RWPE1 (cell line): Measurements from ENCODE around the gene ATP2B3.

ENCODE experiments used
- CTCF ChIA-PET: fragments of 350-600 bp; sonication (Branson Sonifier 250); formaldehyde crosslinking; extraction: SDS; loops from one replicate; lab custom pipeline; 2021; lab: Yijun Ruan, JAX
- POLR2A ChIA-PET: fragments of 400-600 bp; formaldehyde crosslinking; extraction: SDS; loops from one replicate; lab custom pipeline; 2020; ENCODE audit warnings: antibody characterized with exemption; ENCODE audit not compliant: low non-redundant PET; lab: Yijun Ruan, JAX
- DNase-seq: peaks from one replicate; pipeline ENCODE4 v3.0.0; 2012; ENCODE audit warnings: low spot score
- H3K27ac ChIP-seq: fragments of 450-650 bp; 2 replicates; pipeline ENCODE4 v1.5.1; 2017
- TF ChIP-seq, protein P1 (sequence below): fragments of 450-650 bp; conservative IDR thresholded peaks from 2 replicates; pipeline ENCODE4 v1.5.1; 2017; ENCODE audit warnings: low read depth, mild to moderate bottlenecking

The ATP2B3 gene

DNA sequence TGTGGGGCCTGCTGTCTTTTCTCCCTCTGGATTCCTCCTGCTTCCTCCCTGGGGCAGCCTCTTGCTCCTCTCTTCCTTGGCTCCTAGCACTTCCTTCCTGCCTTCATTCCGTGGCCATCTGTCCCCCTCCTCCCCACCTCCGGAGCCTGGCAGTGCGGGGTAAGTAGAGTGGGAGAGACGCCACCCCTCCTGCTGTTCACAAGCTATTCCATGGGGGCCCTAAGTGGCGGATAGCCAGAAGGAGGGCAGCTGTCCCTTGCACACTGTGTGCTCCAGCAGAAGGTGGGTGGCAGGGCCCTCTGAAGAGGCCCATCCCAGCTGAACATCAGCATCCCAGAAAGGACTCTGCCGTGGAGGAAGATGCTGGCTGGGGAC is 54.1 kb downstream of the ATP2B3 start:
- TF ChIP-seq, protein P1, sequence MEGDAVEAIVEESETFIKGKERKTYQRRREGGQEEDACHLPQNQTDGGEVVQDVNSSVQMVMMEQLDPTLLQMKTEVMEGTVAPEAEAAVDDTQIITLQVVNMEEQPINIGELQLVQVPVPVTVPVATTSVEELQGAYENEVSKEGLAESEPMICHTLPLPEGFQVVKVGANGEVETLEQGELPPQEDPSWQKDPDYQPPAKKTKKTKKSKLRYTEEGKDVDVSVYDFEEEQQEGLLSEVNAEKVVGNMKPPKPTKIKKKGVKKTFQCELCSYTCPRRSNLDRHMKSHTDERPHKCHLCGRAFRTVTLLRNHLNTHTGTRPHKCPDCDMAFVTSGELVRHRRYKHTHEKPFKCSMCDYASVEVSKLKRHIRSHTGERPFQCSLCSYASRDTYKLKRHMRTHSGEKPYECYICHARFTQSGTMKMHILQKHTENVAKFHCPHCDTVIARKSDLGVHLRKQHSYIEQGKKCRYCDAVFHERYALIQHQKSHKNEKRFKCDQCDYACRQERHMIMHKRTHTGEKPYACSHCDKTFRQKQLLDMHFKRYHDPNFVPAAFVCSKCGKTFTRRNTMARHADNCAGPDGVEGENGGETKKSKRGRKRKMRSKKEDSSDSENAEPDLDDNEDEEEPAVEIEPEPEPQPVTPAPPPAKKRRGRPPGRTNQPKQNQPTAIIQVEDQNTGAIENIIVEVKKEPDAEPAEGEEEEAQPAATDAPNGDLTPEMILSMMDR, result no peak
- CTCF ChIA-PET, result no interaction called here
- POLR2A ChIA-PET, result no interaction called here

DNA sequence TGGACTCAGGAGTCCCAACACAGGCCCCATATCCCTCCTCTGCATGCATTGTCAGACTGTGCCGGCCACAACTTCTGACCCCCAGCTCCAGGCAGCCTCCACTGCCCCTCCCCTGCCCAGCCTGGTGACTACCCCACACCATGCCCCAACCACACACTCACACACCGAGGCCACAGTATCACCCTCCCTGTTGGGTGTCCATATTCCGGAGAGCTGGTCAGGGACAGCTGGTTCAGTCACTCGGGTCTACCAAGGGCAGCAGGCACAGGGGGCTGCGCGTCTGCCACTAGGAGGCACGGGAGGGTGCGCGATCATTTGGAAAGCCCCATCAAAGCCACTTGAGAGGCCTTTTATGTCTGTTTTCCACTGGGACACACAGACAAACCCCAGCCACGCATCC is 55.2 kb downstream of the ATP2B3 start:
- no peak for DNase-seq
- CTCF ChIA-PET, result interaction anchor here (0.7 kb wide), 1 partner anchor 9 kb away, joined by 3 read pairs; no protein-coding TSS in a partner anchor
- POLR2A ChIA-PET, result no interaction called here
- TF ChIP-seq, protein P1, result no peak
- no peak overlapping the region for H3K27ac ChIP-seq

More for the DNA sequence above, 54.1 kb downstream of the ATP2B3 start:
- DNase-seq, result no peak
- H3K27ac ChIP-seq, result no peak overlapping the region

DNA sequence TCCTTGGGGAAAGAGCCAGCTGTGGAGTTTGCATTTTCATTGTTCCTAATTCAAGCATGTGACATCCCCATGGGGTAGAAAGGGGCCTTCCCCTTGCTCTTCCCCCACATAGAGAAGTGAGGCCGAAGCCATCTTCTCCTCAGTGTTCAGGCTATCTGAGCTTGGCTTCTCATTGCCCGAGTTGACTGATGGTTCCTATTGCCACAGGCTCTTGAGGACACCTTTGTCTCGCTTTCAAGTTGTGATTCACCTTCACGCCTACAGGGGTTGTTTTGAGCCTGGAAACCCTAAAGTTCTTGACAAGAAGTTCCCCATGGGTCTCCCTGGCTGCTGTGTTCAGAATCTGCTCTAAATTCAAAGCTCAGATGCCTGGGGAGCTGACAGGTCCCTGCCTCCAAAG is 56.5 kb downstream of the ATP2B3 start:
- no peak overlapping the region for H3K27ac ChIP-seq
- CTCF ChIA-PET, result no interaction called here
- TF ChIP-seq, protein P1, result no peak
- POLR2A ChIA-PET, result no interaction called here
- no peak for DNase-seq

DNA sequence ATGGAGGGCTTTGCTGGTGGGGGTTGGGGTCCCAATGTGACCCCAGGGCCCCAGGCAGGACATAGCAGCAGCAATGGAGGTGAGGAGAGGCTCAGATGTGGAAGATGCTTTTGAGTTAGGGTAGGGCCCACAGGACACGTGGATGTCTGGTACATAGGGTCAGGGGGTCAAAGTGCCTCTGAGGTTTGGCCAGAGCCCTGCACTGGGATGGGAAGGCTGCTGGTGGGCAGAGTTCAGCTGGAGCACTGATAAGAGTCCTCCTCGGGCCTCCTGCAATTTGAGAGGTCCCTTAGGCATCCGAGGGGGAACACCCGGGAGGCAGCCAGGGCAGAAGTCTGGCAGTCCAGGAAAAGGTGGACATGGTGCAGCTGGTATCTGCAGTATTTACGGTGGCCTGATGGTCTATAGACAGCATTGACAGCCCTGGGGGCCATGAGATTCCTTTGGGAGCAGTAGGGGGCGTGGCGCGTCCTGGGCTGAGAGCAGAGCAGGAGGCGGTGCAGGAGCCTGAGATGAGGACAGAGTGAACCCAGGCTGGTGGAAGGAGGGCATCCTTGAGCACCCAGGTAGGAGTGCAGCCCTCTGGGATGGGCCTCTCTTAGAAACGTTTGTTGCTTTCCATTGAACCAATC is 58.9 kb downstream of the ATP2B3 start:
- TF ChIP-seq, protein P1, result no peak
- ChIA-PET CTCF (no interaction called here), POLR2A (no interaction called here)
- H3K27ac ChIP-seq, result no peak overlapping the region
- no peak for DNase-seq

DNA sequence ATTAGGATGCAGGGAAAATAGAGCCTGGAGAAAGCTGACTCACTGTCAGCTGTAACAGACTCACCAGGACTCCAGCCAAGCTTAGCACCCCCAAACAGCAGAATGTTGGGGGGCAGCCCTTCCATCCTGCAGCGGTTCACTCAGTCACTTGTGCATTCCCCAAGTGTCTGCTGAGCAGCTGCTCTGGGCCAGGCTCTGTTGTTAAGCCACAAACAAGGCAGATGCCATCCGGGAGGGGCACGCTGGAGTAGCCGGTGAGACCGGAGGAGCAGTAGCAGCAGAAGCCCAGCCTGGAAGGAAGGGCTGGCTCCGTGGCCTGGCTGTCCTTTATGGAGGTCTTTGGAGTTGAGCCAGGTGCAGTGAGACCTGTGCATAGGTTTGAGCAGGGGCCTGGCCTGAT is 59.5 kb downstream of the ATP2B3 start:
- no peak overlapping the region for H3K27ac ChIP-seq
- ChIA-PET POLR2A (no interaction called here), CTCF (interaction anchor here (0.5 kb wide), 1 partner anchor 37 kb away, joined by 5 read pairs; no protein-coding TSS in a partner anchor)
- DNase-seq, result no peak
- TF ChIP-seq, protein P1, result no peak

DNA sequence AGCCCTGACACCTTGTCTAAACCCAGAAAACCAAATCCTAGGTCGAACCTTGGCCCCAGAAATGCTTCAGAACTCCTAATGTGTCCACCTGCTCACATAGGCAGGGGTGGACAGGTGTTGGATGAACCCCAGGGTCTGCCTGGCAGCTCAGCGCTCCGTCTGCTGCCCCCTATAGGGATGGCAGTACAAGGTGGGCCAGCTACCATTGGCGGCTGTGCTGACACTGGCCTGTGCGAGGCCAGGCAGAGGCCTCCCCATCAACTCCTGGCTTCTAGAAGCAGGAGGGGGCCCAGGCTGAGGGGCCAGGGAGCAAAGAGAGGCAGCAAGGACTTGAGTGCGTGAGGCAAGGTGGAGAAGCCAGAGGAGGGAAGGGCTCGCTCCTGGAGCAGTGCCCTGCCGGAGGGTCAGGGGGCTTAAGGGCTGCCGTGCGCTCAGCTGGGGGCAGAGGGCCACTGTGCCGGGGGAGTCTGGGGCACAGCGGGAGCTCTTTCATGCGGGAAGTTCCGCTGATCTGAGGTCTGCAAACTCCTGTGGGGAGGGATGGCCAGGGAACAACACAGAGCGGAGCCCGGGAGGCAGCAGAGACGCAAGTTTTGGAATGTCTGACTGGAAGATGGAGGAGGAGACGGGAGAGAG is 60.9 kb downstream of the ATP2B3 start:
- DNase-seq, result no peak
- CTCF ChIA-PET, result no interaction called here
- TF ChIP-seq, protein P1, result no peak
- H3K27ac ChIP-seq, result no peak overlapping the region
- POLR2A ChIA-PET, result no interaction called here
